ENCODE data around the gene ARHGEF12. TPM values are rescaled to one million over a fixed set of nuclear protein-coding genes. Genes with fewer than 3 reads are reported as not detected.

The ARHGEF12 gene
- total RNA-seq, 3 donors from 2014 or later = 88.2 to 119 (median 114) TPM

GRCh38 chr11:120308081-120308480 lies 28.1 kb upstream of the ARHGEF12 start:
- DNase-seq (no peak), ATAC-seq (no peak)
- Histone ChIP-seq H3K36me3 (ENCODE audit: low read depth) (no peaks in the 10 kb centered on the region), H3K4me1 (ENCODE audit: low read depth) (peaks cover 26% of the 10 kb centered on the region), H3K9me3 (no peaks in the 10 kb centered on the region), H3K4me3 (no peak overlapping the region)
- TF ChIP-seq CTCF (IDR thresholded peaks at IDR 0.05) = no peak
- intact Hi-C loops (cut with DNase I, micrococcal nuclease) = no loop called here

GRCh38 chr11:120310870-120311269 lies 25.3 kb upstream of the ARHGEF12 start:
- H3K36me3 ChIP-seq (ENCODE audit: low read depth) = no peaks in the 10 kb centered on the region
- peak in 1 of 3 donors; percentile 60 for DNase-seq
- no peak for TF ChIP-seq CTCF (IDR thresholded peaks at IDR 0.05)
- peak; percentile 79 for ATAC-seq
- peaks cover 22% of the 10 kb centered on the region for H3K4me1 ChIP-seq (ENCODE audit: low read depth)
- no peak overlapping the region for H3K4me3 ChIP-seq
- intact Hi-C loops (cut with DNase I, micrococcal nuclease) = no loop called here
- no peaks in the 10 kb centered on the region for H3K9me3 ChIP-seq

GRCh38 chr11:120314861-120315260 lies 21.4 kb upstream of the ARHGEF12 start:
- TF ChIP-seq CTCF (IDR thresholded peaks at IDR 0.05) = no peak
- intact Hi-C loops (cut with DNase I, micrococcal nuclease) = no loop called here
- Histone ChIP-seq H3K4me3 (no peak overlapping the region), H3K9me3 (no peaks in the 10 kb centered on the region), H3K36me3 (ENCODE audit: low read depth) (no peaks in the 10 kb centered on the region), H3K4me1 (ENCODE audit: low read depth) (peaks cover 28% of the 10 kb centered on the region)
- DNase-seq (no peak), ATAC-seq (no peak)

- H3K4me1 ChIP-seq (ENCODE audit: low read depth) = peaks cover 14% of the 10 kb centered on the region
- DNase-seq = peak; percentile 84 to 91 (median 84)
Observed at GRCh38 chr11:120316880-120317688, 19.1 kb upstream of the ARHGEF12 start.

GRCh38 chr11:120317689-120318480 lies 18.3 kb upstream of the ARHGEF12 start:
- no peaks in the 10 kb centered on the region for H3K9me3 ChIP-seq
- TF ChIP-seq CTCF (IDR thresholded peaks at IDR 0.05) = no peak
- H3K4me1 ChIP-seq (ENCODE audit: low read depth) = peaks cover 14% of the 10 kb centered on the region
- no peaks in the 10 kb centered on the region for H3K36me3 ChIP-seq (ENCODE audit: low read depth)
- no peak overlapping the region for H3K4me3 ChIP-seq
- DNase-seq = no peak
- no peak for ATAC-seq
- intact Hi-C loops (cut with DNase I, micrococcal nuclease) = no loop called here

More at GRCh38 chr11:120316880-120317688, 19.1 kb upstream of the ARHGEF12 start:
- H3K9me3 ChIP-seq = no peaks in the 10 kb centered on the region
- no peak for TF ChIP-seq CTCF (IDR thresholded peaks at IDR 0.05)
- intact Hi-C loops (cut with DNase I, micrococcal nuclease) = no loop called here
- ATAC-seq = peak; percentile 95
- no peaks in the 10 kb centered on the region for H3K36me3 ChIP-seq (ENCODE audit: low read depth)
- H3K4me3 ChIP-seq = no peak overlapping the region

All from mucosa of descending colon (tissue), 3 donors.